Measurements from ENCODE around the gene C9orf152. TPM values are rescaled to one million over a fixed set of nuclear protein-coding genes. Genes with fewer than 3 reads are reported as not detected.
"Not testable (repeated sequence)": the region's sequence is repeated elsewhere in the genome, so short reads cannot be mapped to it uniquely, and the experiment has no call there.

C9orf152 gene
- total RNA-seq, 1 experiment from 2014 or later: 1.7 TPM

GRCh38 chr9:110255463-110256379, 47.8 kb upstream of the C9orf152 start:
- no peak for TF ChIP-seq CTCF (IDR thresholded peaks at IDR 0.05; ENCODE audit: unreplicated experiment)
- peak overlapping the region; percentile 96 for H3K4me3 Mint-ChIP-seq (ENCODE audit: low read depth, unreplicated experiment)
- CTCF ChIA-PET: interaction anchor here (0.6 to 1.1 kb wide), 3 partner anchors 28 to 273 kb away, joined by 3 to 5 read pairs (median 4); no protein-coding TSS in a partner anchor
- intact Hi-C loops (cut with micrococcal nuclease; ENCODE audit: unreplicated experiment): loop anchor here (10.0 kb wide), 1 partner anchor 169 kb away; no protein-coding TSS in a partner anchor
- DNase-seq: peak; percentile 59
- BruUV-seq (replicated peaks): no TSS peak
- peak overlapping the region; percentile 99 for H3K27ac Mint-ChIP-seq (ENCODE audit: unreplicated experiment)
- H3K36me3 Mint-ChIP-seq (ENCODE audit: insufficient read depth, unreplicated experiment): peaks cover 38% of the 10 kb centered on the region
- H3K4me1 Mint-ChIP-seq (ENCODE audit: low read depth, unreplicated experiment): peaks cover 55% of the 10 kb centered on the region
- H3K9me3 Mint-ChIP-seq (ENCODE audit: low read depth, unreplicated experiment): no peaks in the 10 kb centered on the region
- no peaks in the 10 kb centered on the region for H3K27me3 Mint-ChIP-seq (ENCODE audit: unreplicated experiment)

GRCh38 chr9:110255034-110255462, 47.1 kb upstream of the C9orf152 start:
- H3K36me3 Mint-ChIP-seq (ENCODE audit: insufficient read depth, unreplicated experiment): peaks cover 38% of the 10 kb centered on the region
- CTCF ChIA-PET: no interaction called here
- TF ChIP-seq CTCF (IDR thresholded peaks at IDR 0.05; ENCODE audit: unreplicated experiment): no peak
- peaks cover 56% of the 10 kb centered on the region for H3K4me1 Mint-ChIP-seq (ENCODE audit: low read depth, unreplicated experiment)
- no peaks in the 10 kb centered on the region for H3K9me3 Mint-ChIP-seq (ENCODE audit: low read depth, unreplicated experiment)
- peak overlapping the region; percentile 78 for H3K27ac Mint-ChIP-seq (ENCODE audit: unreplicated experiment)
- no peaks in the 10 kb centered on the region for H3K27me3 Mint-ChIP-seq (ENCODE audit: unreplicated experiment)
- intact Hi-C loops (cut with micrococcal nuclease; ENCODE audit: unreplicated experiment): loop anchor here (10.0 kb wide), 1 partner anchor 170 kb away; no protein-coding TSS in a partner anchor
- H3K4me3 Mint-ChIP-seq (ENCODE audit: low read depth, unreplicated experiment): peak overlapping the region; percentile 96
- BruUV-seq (replicated peaks): no TSS peak
- no peak for DNase-seq

GRCh38 chr9:110254500-110254899, 46.5 kb upstream of the C9orf152 start:
- intact Hi-C loops (cut with micrococcal nuclease; ENCODE audit: unreplicated experiment): loop anchor here (10.0 kb wide), 1 partner anchor 170 kb away; no protein-coding TSS in a partner anchor
- peaks cover 38% of the 10 kb centered on the region for H3K36me3 Mint-ChIP-seq (ENCODE audit: insufficient read depth, unreplicated experiment)
- H3K4me3 Mint-ChIP-seq (ENCODE audit: low read depth, unreplicated experiment): peak overlapping the region; percentile 96
- peak overlapping the region; percentile 78 for H3K27ac Mint-ChIP-seq (ENCODE audit: unreplicated experiment)
- no peaks in the 10 kb centered on the region for H3K27me3 Mint-ChIP-seq (ENCODE audit: unreplicated experiment)
- TSS peak; percentile 25 for BruUV-seq (replicated peaks)
- CTCF ChIA-PET: no interaction called here
- H3K9me3 Mint-ChIP-seq (ENCODE audit: low read depth, unreplicated experiment): no peaks in the 10 kb centered on the region
- peaks cover 58% of the 10 kb centered on the region for H3K4me1 Mint-ChIP-seq (ENCODE audit: low read depth, unreplicated experiment)
- no peak for DNase-seq
- TF ChIP-seq CTCF (IDR thresholded peaks at IDR 0.05; ENCODE audit: unreplicated experiment): no peak

GRCh38 chr9:110252509-110253139, 44.7 kb upstream of the C9orf152 start:
- Mint-ChIP-seq H3K9me3 (ENCODE audit: low read depth, unreplicated experiment) (no peaks in the 10 kb centered on the region), H3K4me3 (ENCODE audit: low read depth, unreplicated experiment) (peak overlapping the region; percentile 96), H3K27ac (ENCODE audit: unreplicated experiment) (peak overlapping the region; percentile 49), H3K36me3 (ENCODE audit: insufficient read depth, unreplicated experiment) (peaks cover 47% of the 10 kb centered on the region), H3K4me1 (ENCODE audit: low read depth, unreplicated experiment) (peaks cover 45% of the 10 kb centered on the region), H3K27me3 (ENCODE audit: unreplicated experiment) (no peaks in the 10 kb centered on the region)
- no TSS peak for BruUV-seq (replicated peaks)
- DNase-seq: no peak
- CTCF ChIA-PET: no interaction called here
- intact Hi-C loops (cut with micrococcal nuclease; ENCODE audit: unreplicated experiment): loop anchor here (2.0 to 10.0 kb wide), 2 partner anchors 26 to 172 kb away; no protein-coding TSS in a partner anchor
- TF ChIP-seq CTCF (IDR thresholded peaks at IDR 0.05; ENCODE audit: unreplicated experiment): no peak

- DNase-seq; CTCF ChIA-PET; H3K27me3 Mint-ChIP-seq (ENCODE audit: unreplicated experiment); H3K9me3 Mint-ChIP-seq (ENCODE audit: low read depth, unreplicated experiment); H3K4me3 Mint-ChIP-seq (ENCODE audit: low read depth, unreplicated experiment); BruUV-seq (replicated peaks); H3K27ac Mint-ChIP-seq (ENCODE audit: unreplicated experiment): not testable (repeated sequence)
- peaks cover 48% of the 10 kb centered on the region for H3K36me3 Mint-ChIP-seq (ENCODE audit: insufficient read depth, unreplicated experiment)
- H3K4me1 Mint-ChIP-seq (ENCODE audit: low read depth, unreplicated experiment): peaks cover 37% of the 10 kb centered on the region
- intact Hi-C loops (cut with micrococcal nuclease; ENCODE audit: unreplicated experiment): loop anchor here (2.0 to 10.0 kb wide), 2 partner anchors 27 to 173 kb away; no protein-coding TSS in a partner anchor
These were observed 43.8 kb upstream of the C9orf152 start for GRCh38 chr9:110251770-110252169.
